GM12872 (cell line): Measurements from ENCODE around the gene BEST3.

Source experiments
- TF ChIP-seq, protein P1 (sequence below): IDR thresholded peaks from 3 replicates; pipeline ENCODE4 v1.5.1; 2011; ENCODE audit warnings: low read depth, mild to moderate bottlenecking, low read length, moderate library complexity; ENCODE audit not compliant: insufficient read depth

The BEST3 gene

GRCh38 chr12:69613351-69613750 is 85.8 kb downstream of the BEST3 start:
- TF ChIP-seq, protein P1, sequence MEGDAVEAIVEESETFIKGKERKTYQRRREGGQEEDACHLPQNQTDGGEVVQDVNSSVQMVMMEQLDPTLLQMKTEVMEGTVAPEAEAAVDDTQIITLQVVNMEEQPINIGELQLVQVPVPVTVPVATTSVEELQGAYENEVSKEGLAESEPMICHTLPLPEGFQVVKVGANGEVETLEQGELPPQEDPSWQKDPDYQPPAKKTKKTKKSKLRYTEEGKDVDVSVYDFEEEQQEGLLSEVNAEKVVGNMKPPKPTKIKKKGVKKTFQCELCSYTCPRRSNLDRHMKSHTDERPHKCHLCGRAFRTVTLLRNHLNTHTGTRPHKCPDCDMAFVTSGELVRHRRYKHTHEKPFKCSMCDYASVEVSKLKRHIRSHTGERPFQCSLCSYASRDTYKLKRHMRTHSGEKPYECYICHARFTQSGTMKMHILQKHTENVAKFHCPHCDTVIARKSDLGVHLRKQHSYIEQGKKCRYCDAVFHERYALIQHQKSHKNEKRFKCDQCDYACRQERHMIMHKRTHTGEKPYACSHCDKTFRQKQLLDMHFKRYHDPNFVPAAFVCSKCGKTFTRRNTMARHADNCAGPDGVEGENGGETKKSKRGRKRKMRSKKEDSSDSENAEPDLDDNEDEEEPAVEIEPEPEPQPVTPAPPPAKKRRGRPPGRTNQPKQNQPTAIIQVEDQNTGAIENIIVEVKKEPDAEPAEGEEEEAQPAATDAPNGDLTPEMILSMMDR, result no peak

- TF ChIP-seq, protein P1, result no peak
These were observed 88.4 kb downstream of the BEST3 start, which contains the start of gene LRRC10 for GRCh38 chr12:69610729-69611128. TSS of gene LRRC10 (minus strand) at chr12:69610907. CDS start at chr12:69610838, 69 bp downstream.

DNA sequence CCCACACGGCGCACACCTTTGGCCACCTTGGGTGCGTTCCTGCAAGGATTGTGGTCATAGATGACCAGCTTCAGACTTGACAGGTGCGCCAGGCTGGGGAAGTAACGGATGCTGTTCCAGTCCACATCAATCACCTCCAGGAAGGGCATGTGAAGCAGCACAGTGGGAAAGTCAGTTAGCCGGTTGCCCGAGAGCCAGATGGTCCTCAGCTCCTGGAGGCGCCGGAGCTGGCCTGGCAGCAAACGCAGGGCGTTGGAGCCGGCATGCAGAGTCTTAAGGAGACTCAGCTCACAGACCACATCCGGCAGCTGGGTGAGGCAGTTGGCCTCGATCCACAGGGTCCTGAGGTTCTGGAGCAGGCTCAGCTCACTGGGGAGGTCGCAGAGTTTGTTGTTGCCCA is 89.0 kb downstream of the BEST3 start:
- TF ChIP-seq, protein P1, result no peak

DNA sequence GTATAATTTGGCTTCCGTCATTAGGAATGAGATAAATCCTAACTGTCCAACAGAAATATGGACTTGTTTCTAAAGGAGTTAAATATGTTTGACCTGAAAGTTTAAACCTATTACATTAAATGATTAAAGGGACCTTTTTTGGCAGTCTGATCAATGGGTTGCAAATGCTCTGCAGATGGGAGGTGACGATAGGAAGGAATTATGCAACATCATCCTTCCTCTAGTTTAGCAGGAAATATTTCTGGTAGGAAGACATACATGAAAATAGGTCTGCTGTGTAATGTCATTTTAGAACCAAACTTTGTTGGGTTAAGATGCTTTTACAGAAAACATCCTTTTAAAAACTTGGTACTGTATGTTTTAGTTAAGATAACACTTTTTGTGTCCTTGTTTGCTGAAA is 91.0 kb downstream of the BEST3 start:
- TF ChIP-seq, protein P1, result no peak
